GM18858 (cell line): ENCODE results near the gene SNX32.

Experiments
- ATAC-seq: cut with Tn5 transposase; IDR thresholded peaks from one replicate; pipeline ENCODE4 v1.9.1; 2021; ENCODE audit not compliant: unreplicated experiment

SNX32 gene

DNA sequence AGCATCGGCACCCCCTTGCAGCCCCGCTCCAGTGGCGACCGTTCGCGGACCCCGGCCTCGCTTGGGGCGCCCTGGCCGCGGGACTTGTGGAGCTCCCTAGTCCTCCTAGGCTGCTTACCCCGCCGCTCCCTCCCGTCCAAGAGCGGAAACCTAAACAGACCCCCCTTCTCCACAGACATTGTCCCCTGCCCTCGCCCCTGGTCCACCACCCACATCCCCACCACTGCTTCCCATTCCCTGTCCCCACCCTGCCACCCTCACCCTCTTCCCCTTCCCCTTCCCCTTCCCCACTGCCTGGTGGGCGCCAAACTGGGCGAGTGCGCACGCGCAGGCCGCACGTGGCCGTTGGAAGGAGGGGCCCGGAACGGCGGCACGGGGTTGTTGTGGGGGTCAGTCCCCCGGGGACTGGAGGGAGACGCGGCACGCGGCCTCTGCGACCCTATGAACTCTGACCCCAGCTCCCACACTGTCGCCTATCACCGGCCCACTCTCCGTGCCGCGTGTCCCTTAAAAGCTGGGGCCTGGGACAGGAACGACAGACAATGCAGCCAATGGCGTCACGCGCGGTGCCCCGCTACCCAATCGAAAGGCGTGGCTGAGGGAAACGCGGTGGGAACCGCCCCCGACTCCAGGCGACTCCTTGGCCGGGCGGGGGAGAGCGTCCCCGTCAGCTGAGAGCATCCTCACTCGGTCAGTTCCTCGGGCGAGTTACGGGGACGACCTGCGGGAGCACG lies at the start of gene SNX32:
SNX32 (plus strand) TSS at position 667 of the 734 bp plus-strand sequence. CDS start 103 bp downstream, outside the sequence.
- ATAC-seq: no peak

DNA sequence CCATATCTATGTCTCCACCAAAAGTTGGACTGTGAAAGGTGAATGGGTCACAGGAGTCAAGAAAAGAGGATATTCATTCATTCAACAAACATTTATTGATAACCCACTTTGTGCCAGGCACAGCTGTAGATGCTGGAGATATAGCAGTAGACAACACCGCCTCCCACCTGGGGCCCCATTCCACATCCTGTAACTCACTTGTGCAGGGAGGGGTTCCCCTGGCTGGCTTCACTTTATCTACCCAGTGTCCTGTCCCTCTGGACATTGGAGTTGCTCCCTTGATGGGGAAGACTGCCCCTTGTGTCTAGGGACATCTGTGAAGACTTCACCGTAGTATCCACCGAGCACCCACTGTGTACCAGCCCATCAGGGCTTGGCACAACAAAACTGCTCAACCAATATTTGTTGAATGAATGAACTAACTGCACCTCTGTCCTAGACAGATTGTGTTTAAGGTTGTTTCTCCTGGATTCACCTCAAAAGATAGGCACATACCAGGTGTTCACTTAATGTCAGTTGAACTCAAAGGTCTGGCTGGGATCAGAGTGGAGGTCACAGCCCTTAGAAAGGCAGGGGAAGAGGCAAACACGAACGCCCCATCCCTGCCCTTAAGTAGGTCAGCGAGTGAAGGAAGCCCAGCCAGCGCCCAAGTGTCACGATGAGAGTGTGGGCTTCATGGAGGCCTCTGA lies 48.3 kb upstream of the SNX32 start:
- no peak for ATAC-seq

GRCh38 chr11:65786008-65786785 lies 47.6 kb upstream of the SNX32 start:
- no peak for ATAC-seq

DNA sequence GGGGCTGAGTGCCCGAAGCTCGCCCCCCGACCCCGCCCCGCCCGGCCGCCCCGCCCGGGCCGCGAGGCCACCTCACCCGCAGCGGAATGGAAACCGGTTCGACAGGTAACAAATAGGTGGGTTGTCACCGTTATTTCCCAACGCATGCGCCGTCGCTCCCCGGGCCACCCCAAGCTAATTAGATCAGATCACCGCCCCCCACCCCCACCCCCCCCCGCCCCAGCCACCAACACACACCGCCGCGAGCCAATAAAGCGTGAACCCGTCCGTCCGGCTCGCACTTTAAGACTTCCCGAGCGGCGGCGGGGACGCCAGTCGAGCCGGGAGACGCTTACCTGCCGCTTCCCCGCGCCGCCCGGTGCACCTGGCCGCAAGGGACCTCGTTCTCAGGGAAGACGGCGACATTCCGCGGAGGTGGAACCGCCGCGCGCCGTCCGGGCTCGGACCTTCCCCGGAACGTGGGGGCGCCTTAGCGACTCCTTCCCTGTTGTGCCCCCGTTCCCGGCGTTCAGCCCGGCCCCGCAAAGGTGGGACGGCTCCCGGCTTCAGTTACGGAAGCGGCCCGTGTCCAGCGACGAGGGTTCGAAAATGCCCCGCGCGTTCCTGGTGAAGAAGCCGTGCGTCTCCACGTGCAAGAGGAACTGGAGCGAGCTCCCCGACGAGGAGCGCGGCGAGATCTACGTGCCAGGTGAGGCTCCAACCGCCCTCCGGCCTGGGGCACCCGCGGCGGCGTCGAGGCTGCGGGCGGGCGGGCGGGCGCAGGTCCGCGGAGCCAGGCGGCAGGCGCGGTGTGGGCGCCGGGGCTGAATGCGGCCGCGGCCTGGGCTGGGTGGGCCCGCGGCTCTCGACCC lies 46.8 kb upstream of the SNX32 start, which contains the start of gene OVOL1:
OVOL1 (plus strand) TSS at position 278 of the 851 bp plus-strand sequence; CDS start at position 589, 311 bp downstream.
- no peak for ATAC-seq

DNA sequence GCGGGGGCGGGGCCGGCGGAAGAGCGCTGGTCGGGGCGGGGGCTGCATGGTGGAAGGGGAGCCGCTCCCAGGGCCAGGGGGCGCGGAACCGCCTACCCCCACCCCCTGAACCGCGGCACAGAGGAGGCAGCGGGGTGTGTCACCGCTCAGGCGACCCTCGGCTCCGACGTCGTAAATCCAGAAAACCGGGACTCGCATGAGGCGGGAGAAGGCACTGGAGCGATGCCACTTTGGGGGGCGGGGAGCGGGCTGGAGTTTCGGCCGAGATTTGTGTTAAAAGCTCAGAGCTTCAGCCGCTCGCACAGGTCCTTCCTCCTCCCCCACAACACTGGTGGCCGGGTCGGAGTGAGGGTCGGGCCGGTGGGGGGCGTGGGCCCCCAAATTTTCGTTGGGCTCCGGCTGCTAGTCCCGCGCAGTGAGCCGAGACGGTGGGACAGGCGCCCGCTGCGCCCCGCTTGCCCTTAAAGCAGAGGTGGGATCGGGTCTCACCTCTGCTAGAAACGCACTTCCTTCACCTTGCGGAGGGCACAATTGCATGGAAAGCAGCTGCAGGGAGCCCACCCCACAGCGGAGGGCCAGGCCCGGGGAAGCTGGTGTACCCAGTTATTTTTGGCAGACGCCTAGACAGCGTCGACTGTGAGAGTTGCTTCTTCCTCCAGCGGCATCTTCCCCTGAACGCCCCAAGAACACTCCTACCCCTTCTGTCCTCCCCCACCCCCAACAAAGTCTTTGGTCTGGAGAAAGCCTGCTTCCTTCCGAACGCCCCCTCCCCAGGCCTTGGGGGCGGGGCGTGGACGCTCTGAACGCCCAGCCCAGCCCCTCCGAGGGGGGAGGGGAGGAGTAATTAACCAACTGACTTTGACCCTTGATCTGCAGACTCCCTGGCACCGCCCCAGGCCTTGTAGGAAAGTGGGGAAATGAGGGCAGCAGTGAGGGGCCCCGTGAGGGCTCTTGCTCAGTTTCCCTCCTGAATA lies 45.8 kb upstream of the SNX32 start:
- ATAC-seq: no peak

- ATAC-seq: no peak
These were observed 44.9 kb upstream of the SNX32 start for GRCh38 chr11:65788821-65789220.

DNA sequence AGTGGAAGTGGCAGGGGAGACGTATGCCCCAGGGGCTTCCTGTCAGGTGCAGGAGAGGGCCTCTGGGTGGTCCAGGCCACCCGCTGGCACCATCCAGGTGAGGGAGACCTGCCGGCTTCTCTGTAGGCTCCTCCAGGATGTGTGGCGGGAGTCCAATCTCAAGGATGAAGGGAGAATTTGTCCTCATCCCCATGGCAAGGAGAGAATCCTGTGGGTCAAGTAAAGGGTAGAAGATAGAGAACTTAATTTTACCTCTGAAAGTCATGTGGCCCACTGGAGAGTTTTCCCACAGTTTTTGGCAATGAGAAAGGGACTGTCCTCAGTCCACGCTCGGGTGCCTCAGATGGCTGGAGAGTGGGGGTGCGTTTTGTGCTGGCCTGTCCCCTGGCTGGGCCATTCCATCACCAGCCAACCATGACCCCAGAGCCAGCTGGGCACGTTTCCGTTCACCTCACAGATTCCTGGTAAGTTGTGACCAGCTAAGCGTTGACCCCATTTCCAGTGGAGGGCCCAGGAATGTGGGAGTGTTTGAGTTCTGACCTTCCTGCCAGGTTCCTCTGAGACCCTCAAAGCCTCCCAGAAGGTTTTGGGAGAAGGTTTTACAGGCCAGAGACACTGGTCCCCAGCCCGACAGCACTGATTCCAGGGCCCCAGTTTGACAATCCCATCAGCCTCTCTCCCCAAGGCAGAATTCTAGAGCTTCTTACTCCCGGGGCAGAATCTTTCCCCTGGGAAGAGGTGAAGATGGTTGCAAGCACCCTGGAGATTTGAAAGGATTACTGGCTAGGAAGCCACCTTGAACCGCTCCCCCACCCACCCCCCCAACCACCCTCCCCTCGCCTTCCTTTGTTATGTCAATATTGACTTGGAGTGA lies 44.3 kb upstream of the SNX32 start:
- no peak for ATAC-seq

DNA sequence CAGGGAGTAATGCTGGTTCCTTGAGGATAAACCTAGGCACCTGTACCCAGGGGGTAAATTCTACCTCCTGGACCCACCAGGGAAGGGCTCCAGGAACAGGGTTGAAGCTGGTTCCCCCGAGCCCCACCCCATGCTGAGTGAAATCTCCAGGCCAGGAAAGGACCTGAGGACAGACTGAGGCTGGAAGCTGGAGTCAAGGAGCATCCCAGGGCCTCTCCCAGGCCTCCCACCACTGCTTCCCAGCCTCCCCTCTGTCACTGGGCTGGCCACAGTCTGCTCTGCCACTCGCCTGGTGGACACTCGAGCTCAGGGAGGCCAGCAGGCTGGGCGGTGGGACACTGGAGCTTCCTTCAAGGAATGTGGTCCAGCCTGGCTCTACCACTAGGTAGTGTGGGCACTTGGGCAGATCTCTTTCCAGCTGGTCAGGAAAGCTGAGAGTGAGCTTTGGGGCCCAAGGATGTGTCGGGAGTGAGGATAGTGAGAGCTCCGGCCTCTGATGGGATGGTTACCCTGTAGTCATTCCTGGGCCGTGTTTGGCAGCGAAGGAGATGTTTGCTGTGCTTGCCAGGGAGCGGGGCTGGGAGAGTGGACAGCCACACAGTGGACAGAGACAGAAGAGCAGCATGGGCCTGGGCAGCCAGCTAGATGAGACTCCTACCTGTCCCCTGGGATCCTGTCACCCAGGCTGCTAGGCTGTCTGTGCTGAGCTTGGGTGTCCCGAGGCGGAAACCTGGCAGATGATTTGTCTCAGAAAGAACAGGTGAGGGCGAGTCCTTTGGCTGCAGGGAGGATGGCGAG lies 43.5 kb upstream of the SNX32 start:
- ATAC-seq: no peak

GRCh38 chr11:65790902-65791650 lies 42.7 kb upstream of the SNX32 start:
- no peak for ATAC-seq

- no peak for ATAC-seq
These were observed 42.0 kb upstream of the SNX32 start for GRCh38 chr11:65791719-65792213.

DNA sequence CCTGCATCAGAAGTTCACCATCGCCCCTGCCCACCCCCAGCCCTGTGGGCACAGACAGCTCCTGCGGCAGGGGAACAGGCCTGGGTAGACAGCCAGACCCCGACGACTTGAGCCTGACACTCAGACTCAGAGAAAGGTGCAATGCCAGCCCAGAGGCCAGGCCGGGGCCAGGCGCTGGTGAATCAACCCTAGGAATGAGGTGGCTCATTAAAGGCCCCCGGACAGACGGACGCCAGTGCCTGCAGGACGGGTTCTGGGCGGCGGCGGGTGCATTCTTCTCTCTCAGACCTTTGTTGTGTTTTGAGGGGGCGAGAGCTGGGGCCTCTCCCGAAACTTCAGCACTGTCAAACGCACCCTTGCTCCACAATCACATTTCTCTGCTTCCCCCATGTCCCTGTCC lies 41.3 kb upstream of the SNX32 start:
- ATAC-seq: no peak

DNA sequence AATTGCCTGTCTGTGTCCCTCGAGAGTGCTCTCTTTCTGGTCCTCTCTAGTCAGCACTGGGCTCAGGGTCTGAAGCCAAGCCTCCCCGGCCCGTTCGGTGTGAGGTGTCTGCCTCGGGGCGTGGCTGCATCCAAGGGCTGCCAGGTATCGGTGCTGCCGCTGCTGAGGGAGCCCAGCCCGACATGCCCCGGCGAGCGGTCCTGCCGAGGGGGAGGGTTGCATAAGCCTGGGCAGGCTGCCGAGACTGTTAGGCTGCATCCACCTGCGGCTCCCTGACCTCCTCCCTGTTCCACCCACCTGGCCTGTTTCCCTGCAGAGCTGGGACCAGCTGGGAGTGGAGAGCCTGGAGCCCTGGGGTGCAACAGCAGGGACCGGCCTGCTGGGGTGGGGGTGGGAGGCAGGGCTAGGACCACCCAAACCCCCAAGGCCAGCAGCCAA lies 40.6 kb upstream of the SNX32 start:
- no peak for ATAC-seq

DNA sequence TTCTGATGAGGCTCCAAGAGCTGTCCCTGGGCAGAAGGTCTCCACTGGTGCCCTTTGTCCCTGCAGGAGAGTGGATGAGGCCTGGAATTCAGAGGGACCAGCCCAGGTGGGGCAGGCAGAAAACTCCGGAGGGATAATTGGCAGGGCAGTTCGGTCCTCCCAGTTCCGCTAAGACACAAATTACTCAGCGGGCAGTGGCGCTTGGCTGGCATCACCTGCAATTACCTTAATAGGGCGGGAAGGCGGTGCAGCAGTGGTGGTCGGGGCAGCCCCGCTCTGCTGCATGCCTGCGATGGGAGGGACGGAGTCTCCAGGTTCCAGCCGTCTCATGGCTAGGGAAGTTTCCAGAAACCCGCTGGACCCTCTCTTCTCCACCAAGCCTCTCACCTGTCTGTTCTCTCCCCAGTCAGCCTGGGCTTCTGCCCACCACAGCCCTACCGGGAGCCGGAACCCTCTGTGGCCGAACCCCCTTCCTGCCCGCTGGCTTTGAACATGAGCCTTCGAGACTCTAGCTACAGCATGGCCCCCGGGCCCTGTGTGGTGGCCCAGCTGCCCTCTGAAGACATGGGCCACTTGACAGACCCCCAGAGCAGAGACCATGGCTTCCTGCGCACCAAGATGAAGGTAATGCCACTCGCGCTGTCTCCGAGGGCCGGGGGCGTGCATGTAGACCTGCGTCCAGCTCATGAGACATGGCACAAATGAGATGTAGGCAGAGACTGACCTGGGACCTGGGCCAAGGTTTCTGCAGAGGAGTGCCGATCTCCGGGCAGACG lies 40.0 kb upstream of the SNX32 start:
- ATAC-seq: no peak

GRCh38 chr11:65794570-65795510 lies 38.9 kb upstream of the SNX32 start:
- no peak for ATAC-seq
